HepG2 (cell line): Measurements from ENCODE around the gene NOL11. TPM values are rescaled to one million over a fixed set of nuclear protein-coding genes. Genes with fewer than 3 reads are reported as not detected.

Experiments
- ATAC-seq: fragments of 200-7000 bp; cut with Tn5 transposase; 3 replicates; pipeline ENCODE4 v1.9.1; 2020; ENCODE audit warnings: mild to moderate bottlenecking, moderate library complexity
- BruUV-seq: library from RNA; stranded (reverse); fragments of 400-500 nt; replicated peaks from 2 replicates; lab custom pipeline; 2021; lab: Mats Ljungman, UMichigan
- CTCF ChIA-PET: fragments of 300-600 bp; formaldehyde crosslinking; extraction: SDS; loops from one replicate; lab custom pipeline; 2021; ENCODE audit warnings: low total read pairs, inconsistent platforms, low intra/inter-chr PET ratio; lab: Yijun Ruan, JAX
- POLR2A ChIA-PET: fragments of 350-600 bp; sonication (Branson Sonifier 250); formaldehyde crosslinking; loops from one replicate; lab custom pipeline; 2020; ENCODE audit warnings: antibody characterized with exemption, inconsistent platforms; lab: Yijun Ruan, JAX
- DNase-seq: peaks from one replicate; pipeline ENCODE4 v3.0.0-alpha.2; 2015; ENCODE audit warnings: low spot score
- FAIRE-seq: peaks from 3 replicates; lab custom pipeline; 2011; peaks lifted over from hg19 to GRCh38; lab: Jason Lieb, UNC
- H2AFZ ChIP-seq: one replicate; pipeline ENCODE4 v1.6.1; 2011; ENCODE audit warnings: low read length, inconsistent platforms
- H3K27ac ChIP-seq: fragments of 300-600 bp; 3 replicates; pipeline ENCODE4 v1.8.0; 2011; ENCODE audit warnings: mixed run types, mild to moderate bottlenecking, mixed read lengths, low read length, inconsistent platforms; ENCODE audit not compliant: insufficient read depth; ENCODE audit errors: extremely low read length
- H3K27me3 ChIP-seq, 2 experiments: fragments of 200-600 bp in 1 of 2; 2 replicates in 1 of 2; 3 replicates in 1 of 2; pipeline versions ENCODE4 v1.6.0 to v1.8.0; 2011; ENCODE audit warnings: low read length in 2 of 2, mild to moderate bottlenecking in 2 of 2, moderate library complexity in 2 of 2, inconsistent platforms in 1 of 2; ENCODE audit not compliant: insufficient read depth in 2 of 2, control insufficient read depth in 1 of 2
- H3K36me3 ChIP-seq, 2 experiments: fragments of 200-600 bp in 1 of 2; replicated peaks in 1 of 2; 2 replicates in 1 of 2; 3 replicates in 1 of 2; pipeline versions ENCODE4 v1.5.1 to v1.8.0; 2011; ENCODE audit warnings: low read length in 2 of 2, inconsistent platforms in 1 of 2; ENCODE audit not compliant: insufficient read depth in 2 of 2, control insufficient read depth in 1 of 2
- H3K4me1 ChIP-seq: 2 replicates; pipeline ENCODE4 v1.5.1; 2012; ENCODE audit warnings: low read length, inconsistent platforms; ENCODE audit not compliant: insufficient read depth
- H3K4me2 ChIP-seq: 2 replicates; pipeline ENCODE4 v1.6.0; 2011; ENCODE audit warnings: low read depth, low read length, inconsistent platforms
- H3K4me3 ChIP-seq, 3 experiments: fragments of 200-600 bp in 1 of 3; sonication (generic), shearing (Covaris generic) in 1 of 3; replicated peaks in 1 of 3; 2 replicates each; pipeline ENCODE4 v1.5.1; 2011 to 2016; ENCODE audit warnings: low read length in 3 of 3, inconsistent platforms in 2 of 3, low read depth in 2 of 3, mild to moderate bottlenecking in 2 of 3, control low read depth in 1 of 3, mixed read lengths in 1 of 3; ENCODE audit not compliant: insufficient read depth in 1 of 3
- H3K79me2 ChIP-seq: one replicate; pipeline ENCODE4 v1.6.1; 2011; ENCODE audit warnings: low read length, inconsistent platforms; ENCODE audit not compliant: insufficient read depth
- H3K9ac ChIP-seq: 2 replicates; pipeline ENCODE4 v1.6.0; 2011; ENCODE audit warnings: mild to moderate bottlenecking, low read depth, low read length, inconsistent platforms; ENCODE audit not compliant: insufficient read depth
- H3K9me3 ChIP-seq: 2 replicates; pipeline ENCODE4 v1.5.1; 2012; ENCODE audit warnings: mild to moderate bottlenecking, low read length
- H4K20me1 ChIP-seq: 2 replicates; pipeline ENCODE4 v1.6.0; 2011; ENCODE audit warnings: inconsistent platforms, mild to moderate bottlenecking, low read length, moderate library complexity; ENCODE audit not compliant: insufficient read depth
- CREM ChIP-seq, 2 experiments: sonication (generic) in 1 of 2; formaldehyde crosslinking in 1 of 2; IDR thresholded peaks; 2 replicates each; pipeline versions ENCODE4 v1.4.0 to v1.6.1; 2016 to 2020; ENCODE audit warnings: antibody characterized with exemption in 1 of 2, mild to moderate bottlenecking in 1 of 2, missing genetic modification reagents in 1 of 2
- EHMT2 ChIP-seq: fragments of 200-600 bp; sonication (generic); IDR thresholded peaks from 2 replicates; pipeline ENCODE4 v1.7.0; 2017; ENCODE audit warnings: antibody characterized with exemption, low read depth, low read length, borderline replicate concordance
- EZH2 ChIP-seq: conservative IDR thresholded peaks from 2 replicates; pipeline ENCODE4 v1.6.1; 2012; ENCODE audit warnings: mild to moderate bottlenecking, low read depth, low read length, moderate library complexity
- FOXA1 ChIP-seq, 2 experiments: fragments of 450-650 bp in 1 of 2; sonication (generic) in 1 of 2; formaldehyde crosslinking in 1 of 2; IDR thresholded peaks; 2 replicates each; pipeline versions ENCODE4 v1.4.0 to v1.6.1; 2016 to 2020; ENCODE audit warnings: missing genetic modification reagents in 1 of 2
- HCFC1 ChIP-seq: fragments of 150-350 bp; IDR thresholded peaks from 2 replicates; pipeline ENCODE4 v1.6.1; 2014; ENCODE audit warnings: low read depth, low read length
- PITX1 ChIP-seq: sonication (generic); formaldehyde crosslinking; IDR thresholded peaks from 2 replicates; pipeline ENCODE4 v1.5.1; 2020; ENCODE audit warnings: mild to moderate bottlenecking, missing genetic modification reagents
- PLRG1 ChIP-seq: fragments of 450-650 bp; conservative IDR thresholded peaks from 2 replicates; pipeline ENCODE4 v1.6.1; 2016
- SIN3B ChIP-seq: fragments of 150-350 bp; IDR thresholded peaks from 2 replicates; pipeline ENCODE4 v1.6.1; 2014; ENCODE audit warnings: low read length
- STAT6 ChIP-seq: sonication (generic); formaldehyde crosslinking; IDR thresholded peaks from 2 replicates; pipeline ENCODE4 v1.4.0; 2020; ENCODE audit warnings: missing genetic modification reagents, mild to moderate bottlenecking, borderline replicate concordance
- TGIF2 ChIP-seq: IDR thresholded peaks from 2 replicates; pipeline ENCODE4 v1.6.1; 2016; ENCODE audit warnings: control low read depth, missing compliant biosample characterization
- THAP7 ChIP-seq: sonication (generic); formaldehyde crosslinking; IDR thresholded peaks from 2 replicates; pipeline ENCODE4 v1.8.1; 2023; ENCODE audit warnings: mild to moderate bottlenecking, missing genetic modification reagents
- THYN1 ChIP-seq: sonication (generic); formaldehyde crosslinking; IDR thresholded peaks from 2 replicates; pipeline ENCODE4 v1.8.1; 2023; ENCODE audit warnings: low read depth, mild to moderate bottlenecking, moderate library complexity, missing genetic modification reagents, borderline replicate concordance
- XRCC5 ChIP-seq: fragments of 200-400 bp; formaldehyde crosslinking; optimal IDR thresholded peaks from 2 replicates; pipeline ENCODE3; 2017; ENCODE audit warnings: mild to moderate bottlenecking, low read length
- ZBTB3 ChIP-seq: sonication (generic); formaldehyde crosslinking; IDR thresholded peaks from 2 replicates; pipeline ENCODE4 v1.4.0; 2020; ENCODE audit warnings: low read depth, mild to moderate bottlenecking, moderate library complexity, missing genetic modification reagents, borderline replicate concordance
- ZNF33A ChIP-seq: sonication (generic); formaldehyde crosslinking; IDR thresholded peaks from 2 replicates; pipeline ENCODE4 v1.5.1; 2020; ENCODE audit warnings: missing genetic modification reagents, mild to moderate bottlenecking, moderate library complexity, borderline replicate concordance
- ZNF703 ChIP-seq: sonication (generic); formaldehyde crosslinking; IDR thresholded peaks from 2 replicates; pipeline ENCODE4 v1.5.1; 2020; ENCODE audit warnings: missing genetic modification reagents, mild to moderate bottlenecking, moderate library complexity, borderline replicate concordance
- ZNF776 ChIP-seq: sonication (generic); formaldehyde crosslinking; IDR thresholded peaks from 2 replicates; pipeline ENCODE4 v1.4.0; 2020; ENCODE audit warnings: mild to moderate bottlenecking, missing genetic modification reagents
- WGBS: methylation state at CpG from one replicate; pipeline ENCODE4 v1.1.6; 2017; ENCODE audit warnings: low lambda C conversion rate; 5-methylcytosine and 5-hydroxymethylcytosine counted together
- in situ Hi-C: cut with HindIII; loops from 2 replicates; pipeline ENCODE4 v1.10.0; 2017; ENCODE audit warnings: low pct_unique_long_range_greater_than_20kb; ENCODE audit not compliant: extremely low pct_ligation_motif_present
- intact Hi-C: fragments of 100-400 bp; cut with micrococcal nuclease; formaldehyde crosslinking; loops from one replicate; pipeline ENCODE4 v1.10.0; 2022; ENCODE audit not compliant: unreplicated experiment
- polyA plus RNA-seq, 8 experiments: library from polyadenylated mRNA; depleted of rRNA in 3 of 8; stranded (reverse) in 7 of 8; unstranded in 1 of 8; fragments of >200 nt; fragmentation: Illumina TruSeq in 4 of 8; extraction: Trizol in 4 of 8; gene quantifications; 2 replicates each; pipeline versions ENCODE4 v1.2.1 to v1.2.3, GENCODE V29; 2011 to 2016; ENCODE audit warnings: low read depth in 4 of 8, missing spikeins in 1 of 8, mixed read lengths in 1 of 8; ENCODE audit not compliant: insufficient read depth in 1 of 8
- total RNA-seq, 5 experiments: library from RNA; depleted of rRNA; stranded (reverse); fragments of >200 nt; fragmentation: Illumina TruSeq; extraction: Trizol; gene quantifications; 2 replicates each; pipeline ENCODE4 v1.2.3, GENCODE V29; 2016; ENCODE audit warnings: low read depth in 1 of 5

Gene NOL11
- total and polyA plus RNA-seq, 2 of the 13 experiments (the other 11 are each of a cell fraction or from before 2014, with no cell fraction given): 45.8 to 124 TPM

DNA sequence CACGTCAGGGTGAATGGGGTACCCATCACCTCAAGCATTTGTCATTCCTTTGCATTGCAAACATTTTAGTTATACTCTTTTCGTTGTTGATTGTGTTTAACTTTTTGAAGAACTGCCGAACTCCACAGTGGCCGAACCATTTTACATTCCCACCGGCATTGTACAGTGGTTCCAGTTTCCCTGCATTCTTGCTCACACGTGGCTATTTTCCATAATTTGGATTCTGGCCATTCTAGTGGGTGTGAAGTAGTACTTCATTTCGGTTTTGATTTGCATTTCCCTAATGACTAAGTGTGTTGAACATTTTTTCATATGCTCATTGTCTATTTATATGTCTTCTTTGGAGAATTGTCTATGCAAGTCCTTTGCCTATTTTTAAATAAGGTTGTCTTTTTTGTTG, 13.0 kb downstream of the NOL11 start (continued):
- no peak for TF ChIP-seq THAP7 (CRISPR knock-in tag)
- TF ChIP-seq ZNF703 (CRISPR knock-in tag): no peak
- no peak for TF ChIP-seq ZNF776 (CRISPR knock-in tag)
- TF ChIP-seq SIN3B: no peak
- TF ChIP-seq TGIF2 (CRISPR knock-in tag): no peak
- TF ChIP-seq FOXA1 (IDR thresholded peaks at IDR 0.05): no peak
- TF ChIP-seq FOXA1 (CRISPR knock-in tag; IDR thresholded peaks at IDR 0.05): no peak

GRCh38 chr17:67733449-67733848, 15.7 kb downstream of the NOL11 start:
- H3K27me3 ChIP-seq: no peaks in the 10 kb centered on the region
- ChIA-PET POLR2A (no interaction called here), CTCF (no interaction called here)
- no peaks in the 10 kb centered on the region for H4K20me1 ChIP-seq
- no peak overlapping the region for H2AFZ ChIP-seq
- BruUV-seq: no TSS peak
- no peak overlapping the region for H3K27ac ChIP-seq
- intact Hi-C loops: no loop called here
- no peak overlapping the region for H3K4me3 ChIP-seq
- H3K9ac ChIP-seq: no peak overlapping the region
- H3K4me1 ChIP-seq: peaks cover 18% of the 10 kb centered on the region
- no peak for TF ChIP-seq EHMT2
- TF ChIP-seq EZH2: no peak
- TF ChIP-seq THYN1: no peak
- TF ChIP-seq PITX1: no peak
- no peak for TF ChIP-seq XRCC5
- TF ChIP-seq CREM (IDR thresholded peaks at IDR 0.05): no peak
- TF ChIP-seq CREM (CRISPR knock-in tag; IDR thresholded peaks at IDR 0.05): no peak
- no peak for TF ChIP-seq HCFC1
- TF ChIP-seq ZNF33A (CRISPR knock-in tag): no peak
- TF ChIP-seq STAT6 (CRISPR knock-in tag): no peak
- TF ChIP-seq ZBTB3 (CRISPR knock-in tag): no peak
- no peak for TF ChIP-seq PLRG1
- no peaks in the 10 kb centered on the region for H3K9me3 ChIP-seq
- H3K79me2 ChIP-seq: peaks cover 15% of the 10 kb centered on the region
- no peak overlapping the region for H3K4me2 ChIP-seq
- DNase-seq: no peak
- 79% methylated on average over 2 of the region's 2 CpGs for WGBS
- FAIRE-seq: no peak
- peaks cover 20 to 80% of the 10 kb centered on the region in 2 experiments for H3K36me3 ChIP-seq
- in situ Hi-C loops: no loop called here
- ATAC-seq: no peak
